ENCODE results near the gene RAB3IL1.

The RAB3IL1 gene

DNA sequence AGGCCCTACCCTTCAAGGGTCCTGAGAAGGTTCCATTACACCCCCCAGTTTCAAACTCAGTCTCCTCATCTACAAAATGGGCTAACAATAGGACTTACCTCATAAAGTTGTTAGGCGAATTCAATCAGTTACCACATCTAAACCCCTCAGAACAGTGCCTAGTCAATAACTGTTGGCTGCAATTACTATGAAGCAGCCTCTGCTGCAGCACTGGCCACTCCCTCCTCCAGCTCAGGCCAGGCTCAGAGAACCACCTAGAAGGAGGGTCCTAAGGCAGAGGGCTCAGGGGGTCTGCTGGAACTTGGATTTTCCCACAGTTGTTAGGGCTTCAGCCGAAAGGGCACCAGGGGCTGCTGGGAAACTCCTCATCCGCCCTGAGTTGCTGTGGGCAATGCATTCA lies 30.7 kb downstream of the RAB3IL1 start:
- TF ChIP-seq, protein P1, sequence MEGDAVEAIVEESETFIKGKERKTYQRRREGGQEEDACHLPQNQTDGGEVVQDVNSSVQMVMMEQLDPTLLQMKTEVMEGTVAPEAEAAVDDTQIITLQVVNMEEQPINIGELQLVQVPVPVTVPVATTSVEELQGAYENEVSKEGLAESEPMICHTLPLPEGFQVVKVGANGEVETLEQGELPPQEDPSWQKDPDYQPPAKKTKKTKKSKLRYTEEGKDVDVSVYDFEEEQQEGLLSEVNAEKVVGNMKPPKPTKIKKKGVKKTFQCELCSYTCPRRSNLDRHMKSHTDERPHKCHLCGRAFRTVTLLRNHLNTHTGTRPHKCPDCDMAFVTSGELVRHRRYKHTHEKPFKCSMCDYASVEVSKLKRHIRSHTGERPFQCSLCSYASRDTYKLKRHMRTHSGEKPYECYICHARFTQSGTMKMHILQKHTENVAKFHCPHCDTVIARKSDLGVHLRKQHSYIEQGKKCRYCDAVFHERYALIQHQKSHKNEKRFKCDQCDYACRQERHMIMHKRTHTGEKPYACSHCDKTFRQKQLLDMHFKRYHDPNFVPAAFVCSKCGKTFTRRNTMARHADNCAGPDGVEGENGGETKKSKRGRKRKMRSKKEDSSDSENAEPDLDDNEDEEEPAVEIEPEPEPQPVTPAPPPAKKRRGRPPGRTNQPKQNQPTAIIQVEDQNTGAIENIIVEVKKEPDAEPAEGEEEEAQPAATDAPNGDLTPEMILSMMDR (IDR thresholded peaks at IDR 0.05; ENCODE audit: insufficient read depth, low read length, poor library complexity, severe bottlenecking) = no peak
- Histone ChIP-seq H3K4me3 (replicated peaks; ENCODE audit: low read depth, low read length) (no peak overlapping the region), H3K36me3 (ENCODE audit: control insufficient read depth, insufficient read depth, low read length) (no peaks in the 10 kb centered on the region), H3K27me3 (replicated peaks; ENCODE audit: control insufficient read depth, insufficient read depth, low read length) (no peaks in the 10 kb centered on the region; the same call in 1 of the 2 replicates)
- DNase-seq (ENCODE audit: extremely low read depth, insufficient read length) = no peak

DNA sequence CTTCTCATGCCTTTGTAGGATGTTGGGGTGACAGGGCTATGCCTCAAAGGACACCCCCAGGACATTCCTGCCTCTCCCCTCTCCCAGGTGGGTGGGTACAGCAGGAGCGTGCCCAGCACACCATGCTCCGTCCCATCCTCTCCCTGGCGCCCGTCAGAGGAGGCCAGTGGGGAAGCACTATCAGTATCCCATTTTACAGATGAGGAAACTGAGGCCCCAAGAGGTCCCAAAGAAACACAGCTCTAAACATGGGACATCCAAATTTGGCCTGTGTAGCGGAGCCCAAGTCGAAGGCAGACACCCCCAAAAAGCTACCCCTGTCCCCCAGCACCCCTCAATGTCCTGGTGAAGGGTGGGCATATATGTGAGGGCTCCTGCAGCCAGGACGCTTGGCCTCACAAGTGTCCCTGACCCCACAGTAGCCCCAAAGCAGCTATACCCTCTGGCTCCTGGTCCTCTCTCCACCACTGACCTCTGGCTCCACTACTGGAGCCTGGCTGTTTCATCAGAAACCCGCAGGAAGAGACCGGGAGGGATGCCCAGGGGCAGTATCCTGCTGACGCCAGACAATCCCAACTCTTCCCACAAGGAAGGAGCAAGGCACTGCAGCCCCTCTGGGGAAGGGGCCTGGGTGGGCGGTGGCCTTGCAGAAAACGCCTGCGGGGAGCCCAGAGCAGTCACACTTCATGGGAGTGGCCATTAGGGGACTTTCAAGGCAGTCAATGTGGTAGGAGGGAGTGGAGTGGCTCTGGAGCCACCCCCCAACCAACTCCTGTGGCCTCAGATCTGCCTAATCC lies 31.4 kb downstream of the RAB3IL1 start:
- Histone ChIP-seq H3K36me3 (ENCODE audit: control insufficient read depth, insufficient read depth, low read length) (no peaks in the 10 kb centered on the region), H3K27me3 (replicated peaks; ENCODE audit: control insufficient read depth, insufficient read depth, low read length) (no peaks in the 10 kb centered on the region; the same call in 1 of the 2 replicates), H3K4me3 (replicated peaks; ENCODE audit: low read depth, low read length) (no peak overlapping the region)
- DNase-seq (ENCODE audit: extremely low read depth, insufficient read length) = no peak
- TF ChIP-seq, protein P1 (IDR thresholded peaks at IDR 0.05; ENCODE audit: insufficient read depth, low read length, poor library complexity, severe bottlenecking) = no peak

DNA sequence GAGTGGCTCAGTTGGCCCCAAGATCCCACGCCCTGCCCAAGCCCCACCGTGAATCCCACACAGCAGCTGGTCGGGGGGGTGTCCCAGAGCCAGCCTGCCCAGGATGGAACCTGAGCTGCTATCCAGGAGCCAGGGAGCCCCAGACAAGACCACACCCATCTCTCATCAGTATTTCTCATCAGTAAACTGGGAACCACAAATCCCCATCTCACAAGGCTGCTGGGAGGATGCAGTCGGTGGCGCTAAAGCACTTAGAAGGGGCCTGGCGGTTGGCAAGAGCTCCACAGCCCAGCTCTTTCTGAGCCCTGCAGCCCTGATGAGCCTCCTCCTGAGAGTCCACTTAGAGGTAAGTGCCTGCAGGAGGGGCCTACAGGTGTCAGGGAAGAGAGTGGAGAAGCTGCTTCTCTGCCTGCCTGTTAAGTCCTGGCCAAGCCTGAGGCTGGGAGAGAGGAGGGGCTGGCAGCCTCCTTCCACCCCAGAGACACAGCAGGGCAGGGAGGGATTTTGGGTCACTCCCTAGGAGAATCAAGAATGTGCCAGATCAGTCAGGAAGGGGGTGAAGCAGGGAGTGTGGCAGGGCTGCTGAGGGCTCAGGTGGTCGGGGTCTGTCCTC lies 32.1 kb downstream of the RAB3IL1 start:
- Histone ChIP-seq H3K27me3 (replicated peaks; ENCODE audit: control insufficient read depth, insufficient read depth, low read length) (no peaks in the 10 kb centered on the region), H3K4me3 (replicated peaks; ENCODE audit: low read depth, low read length) (no peak overlapping the region), H3K36me3 (ENCODE audit: control insufficient read depth, insufficient read depth, low read length) (no peaks in the 10 kb centered on the region)
- no peak for DNase-seq (ENCODE audit: extremely low read depth, insufficient read length)
- TF ChIP-seq, protein P1 (IDR thresholded peaks at IDR 0.05; ENCODE audit: insufficient read depth, low read length, poor library complexity, severe bottlenecking) = no peak

DNA sequence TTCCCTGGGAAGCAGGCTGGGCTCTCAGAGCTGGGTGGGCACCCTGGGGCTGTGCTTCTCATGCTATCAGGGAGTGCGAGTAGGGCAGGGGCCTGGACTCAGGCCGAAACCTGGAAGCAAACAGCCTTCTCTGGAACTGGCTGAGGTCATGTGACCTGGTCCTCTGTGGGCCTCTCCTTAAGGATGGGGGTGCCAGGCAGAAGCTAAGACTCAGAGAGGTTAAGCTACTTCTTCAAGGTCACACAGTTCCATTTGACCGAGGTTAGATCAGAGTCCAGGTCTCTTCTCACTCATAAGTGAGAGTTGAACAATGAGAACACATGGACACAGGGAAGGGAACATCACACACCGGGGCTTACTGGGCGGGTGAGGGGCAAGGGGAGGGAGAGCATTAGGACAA lies 33.4 kb downstream of the RAB3IL1 start:
- DNase-seq (ENCODE audit: extremely low read depth, insufficient read length) = no peak

DNA sequence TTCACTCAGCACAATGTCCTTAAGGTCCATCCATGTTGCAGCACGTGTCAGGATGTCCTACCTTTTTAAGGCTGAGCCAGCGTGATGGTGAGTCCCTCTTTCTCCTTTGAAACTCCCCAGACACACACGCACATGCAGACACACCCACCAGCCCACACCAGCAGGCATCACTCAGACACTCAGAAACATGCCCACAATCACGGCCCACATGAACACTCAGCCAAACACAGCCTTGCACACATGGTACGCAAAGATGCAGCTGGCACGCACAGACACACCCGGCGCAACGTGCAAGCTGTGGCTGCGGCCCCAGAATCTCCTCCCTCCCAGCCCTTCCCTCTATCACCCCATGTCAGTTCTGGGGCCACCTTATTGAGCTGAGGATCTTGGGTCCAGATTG lies 34.0 kb downstream of the RAB3IL1 start:
- no peaks in the 10 kb centered on the region for H3K27me3 ChIP-seq (replicated peaks; ENCODE audit: control insufficient read depth, insufficient read depth, low read length)
- H3K4me3 ChIP-seq (replicated peaks; ENCODE audit: low read depth, low read length) = no peak overlapping the region
- TF ChIP-seq, protein P1 (IDR thresholded peaks at IDR 0.05; ENCODE audit: insufficient read depth, low read length, poor library complexity, severe bottlenecking) = no peak
- no peaks in the 10 kb centered on the region for H3K36me3 ChIP-seq (ENCODE audit: control insufficient read depth, insufficient read depth, low read length)
- DNase-seq (ENCODE audit: extremely low read depth, insufficient read length) = no peak

More for the DNA sequence above, 33.4 kb downstream of the RAB3IL1 start:
- H3K27me3 ChIP-seq (replicated peaks; ENCODE audit: control insufficient read depth, insufficient read depth, low read length) = no peaks in the 10 kb centered on the region
- no peaks in the 10 kb centered on the region for H3K36me3 ChIP-seq (ENCODE audit: control insufficient read depth, insufficient read depth, low read length)
- no peak overlapping the region for H3K4me3 ChIP-seq (replicated peaks; ENCODE audit: low read depth, low read length)
- TF ChIP-seq, protein P1 (IDR thresholded peaks at IDR 0.05; ENCODE audit: insufficient read depth, low read length, poor library complexity, severe bottlenecking) = no peak
